WTC11 (cell line): ENCODE results near the gene ARHGAP32. TPM values are rescaled to one million over a fixed set of nuclear protein-coding genes. Genes with fewer than 3 reads are reported as not detected.
A peak's percentile ranks its signal among the peaks of the same experiment; 100 is the strongest.

Experiments used
- ATAC-seq: fragments of 200-7000 bp; cut with Tn5 transposase; 2 replicates; pipeline ENCODE4 v1.10.0; 2021; ENCODE audit warnings: mild to moderate bottlenecking, moderate library complexity
- CTCF ChIA-PET: fragments of 300-600 bp; sonication (Branson Sonifier 250); formaldehyde crosslinking; loops from one replicate; lab custom pipeline; 2021; ENCODE audit warnings: antibody characterized with exemption; lab: Charles Lee
- POLR2A ChIA-PET: fragments of 350-600 bp; sonication (Branson Sonifier 250); formaldehyde crosslinking; loops from one replicate; lab custom pipeline; 2021; ENCODE audit warnings: antibody characterized with exemption; lab: Charles Lee
- DNase-seq: peaks from one replicate; pipeline ENCODE4 v3.0.0; 2021; ENCODE audit warnings: low spot score
- H3K27ac Mint-ChIP-seq: 2 replicates; pipeline ENCODE4 v1.8.0; 2021; ENCODE audit warnings: mixed read lengths
- H3K27me3 Mint-ChIP-seq: 2 replicates; pipeline ENCODE4 v1.8.0; 2021; ENCODE audit warnings: low read depth, mild to moderate bottlenecking, moderate library complexity, mixed read lengths
- H3K36me3 Mint-ChIP-seq: 2 replicates; pipeline ENCODE4 v1.8.0; 2021; ENCODE audit warnings: mixed read lengths
- H3K4me1 Mint-ChIP-seq: 2 replicates; pipeline ENCODE4 v1.8.0; 2022; ENCODE audit warnings: mixed read lengths
- H3K4me3 Mint-ChIP-seq: 2 replicates; pipeline ENCODE4 v1.8.0; 2021; ENCODE audit warnings: mild to moderate bottlenecking, moderate library complexity, mixed read lengths
- H3K9me3 Mint-ChIP-seq: 2 replicates; pipeline ENCODE4 v1.8.0; 2021; ENCODE audit warnings: mixed read lengths
- ATF3 ChIP-seq: sonication (generic); formaldehyde crosslinking; conservative IDR thresholded peaks from 2 replicates; pipeline ENCODE4 v1.8.1; 2022; ENCODE audit warnings: mild to moderate bottlenecking, missing genetic modification reagents
- ATF6 ChIP-seq: sonication (generic); formaldehyde crosslinking; IDR thresholded peaks from 2 replicates; pipeline ENCODE4 v1.8.1; 2023; ENCODE audit warnings: mild to moderate bottlenecking, missing genetic modification reagents
- CBFB ChIP-seq: sonication (generic); formaldehyde crosslinking; IDR thresholded peaks from 2 replicates; pipeline ENCODE4 v1.8.1; 2022; ENCODE audit warnings: mild to moderate bottlenecking, low read depth, missing genetic modification reagents
- CDX4 ChIP-seq: fragments of 250-450 bp; sonication (Bioruptor Pico); IDR thresholded peaks from 2 replicates; pipeline ENCODE4 v1.9.0; 2021; ENCODE audit warnings: moderate library complexity, mild to moderate bottlenecking, inconsistent platforms, borderline replicate concordance
- FOXP4 ChIP-seq: sonication (generic); formaldehyde crosslinking; IDR thresholded peaks from 2 replicates; pipeline ENCODE4 v1.8.0; 2022; ENCODE audit warnings: mild to moderate bottlenecking, missing genetic modification reagents
- GABPB1 ChIP-seq: sonication (generic); formaldehyde crosslinking; IDR thresholded peaks from 2 replicates; pipeline ENCODE4 v1.8.1; 2023; ENCODE audit warnings: mild to moderate bottlenecking, missing genetic modification reagents
- GTF2I ChIP-seq: fragments of 250-450 bp; sonication (Bioruptor Pico); conservative IDR thresholded peaks from 2 replicates; pipeline ENCODE4 v1.4.0; 2021; ENCODE audit warnings: mild to moderate bottlenecking
- KAT7 ChIP-seq: sonication (generic); formaldehyde crosslinking; IDR thresholded peaks from 2 replicates; pipeline ENCODE4 v1.8.1; 2023; ENCODE audit warnings: missing genetic modification reagents, mild to moderate bottlenecking, borderline replicate concordance
- MXD4 ChIP-seq: fragments of 250-450 bp; sonication (Bioruptor Pico); IDR thresholded peaks from 2 replicates; pipeline ENCODE4 v1.8.0; 2021; ENCODE audit warnings: mild to moderate bottlenecking, moderate library complexity, borderline replicate concordance
- NR3C1 ChIP-seq: sonication (generic); formaldehyde crosslinking; conservative IDR thresholded peaks from 2 replicates; pipeline ENCODE4 v1.8.1; 2023; ENCODE audit warnings: low read depth, mild to moderate bottlenecking, missing genetic modification reagents
- SMAD4 ChIP-seq: sonication (generic); formaldehyde crosslinking; IDR thresholded peaks from 2 replicates; pipeline ENCODE4 v1.8.0; 2022; ENCODE audit warnings: mild to moderate bottlenecking, missing genetic modification reagents
- ZNF121 ChIP-seq: sonication (generic); formaldehyde crosslinking; IDR thresholded peaks from 2 replicates; pipeline ENCODE4 v1.8.0; 2023; ENCODE audit warnings: missing genetic modification reagents
- ZNF281 ChIP-seq: sonication (generic); formaldehyde crosslinking; IDR thresholded peaks from 2 replicates; pipeline ENCODE4 v1.8.0; 2023; ENCODE audit warnings: mild to moderate bottlenecking, missing genetic modification reagents
- total RNA-seq: library from RNA; stranded (reverse); gene quantifications from 3 replicates; pipeline ENCODE4 v1.2.3, GENCODE V29; 2021
- TF ChIP-seq, protein P1 (sequence below): fragments of 200-600 bp; IDR thresholded peaks from 2 replicates; pipeline ENCODE4 v1.8.0; 2022; ENCODE audit warnings: antibody characterized with exemption
- TF ChIP-seq, protein P2 (sequence below): fragments of 250-450 bp; sonication (Bioruptor Pico); conservative IDR thresholded peaks from 2 replicates; pipeline ENCODE4 v1.9.0; 2021; ENCODE audit warnings: mild to moderate bottlenecking
- TF ChIP-seq, protein P3 (sequence below): sonication (generic); formaldehyde crosslinking; conservative IDR thresholded peaks from 2 replicates; pipeline ENCODE4 v1.8.1; 2023; ENCODE audit warnings: mild to moderate bottlenecking, low read depth, missing genetic modification reagents, moderate library complexity
- TF ChIP-seq, protein P4 (sequence below): fragments of 250-450 bp; sonication (Bioruptor Pico); IDR thresholded peaks from 2 replicates; pipeline ENCODE4 v1.8.0; 2021; ENCODE audit warnings: mild to moderate bottlenecking

The ARHGAP32 gene
- total RNA-seq, 1 experiment from 2014 or later = 25.6 TPM

GRCh38 chr11:129237456-129237855, 45.3 kb upstream of the ARHGAP32 start (continued):
- TF ChIP-seq CDX4 (CRISPR knock-in tag) (no peak), MXD4 (CRISPR knock-in tag) (no peak), KAT7 (CRISPR knock-in tag) (no peak)
- TF ChIP-seq, protein P1, sequence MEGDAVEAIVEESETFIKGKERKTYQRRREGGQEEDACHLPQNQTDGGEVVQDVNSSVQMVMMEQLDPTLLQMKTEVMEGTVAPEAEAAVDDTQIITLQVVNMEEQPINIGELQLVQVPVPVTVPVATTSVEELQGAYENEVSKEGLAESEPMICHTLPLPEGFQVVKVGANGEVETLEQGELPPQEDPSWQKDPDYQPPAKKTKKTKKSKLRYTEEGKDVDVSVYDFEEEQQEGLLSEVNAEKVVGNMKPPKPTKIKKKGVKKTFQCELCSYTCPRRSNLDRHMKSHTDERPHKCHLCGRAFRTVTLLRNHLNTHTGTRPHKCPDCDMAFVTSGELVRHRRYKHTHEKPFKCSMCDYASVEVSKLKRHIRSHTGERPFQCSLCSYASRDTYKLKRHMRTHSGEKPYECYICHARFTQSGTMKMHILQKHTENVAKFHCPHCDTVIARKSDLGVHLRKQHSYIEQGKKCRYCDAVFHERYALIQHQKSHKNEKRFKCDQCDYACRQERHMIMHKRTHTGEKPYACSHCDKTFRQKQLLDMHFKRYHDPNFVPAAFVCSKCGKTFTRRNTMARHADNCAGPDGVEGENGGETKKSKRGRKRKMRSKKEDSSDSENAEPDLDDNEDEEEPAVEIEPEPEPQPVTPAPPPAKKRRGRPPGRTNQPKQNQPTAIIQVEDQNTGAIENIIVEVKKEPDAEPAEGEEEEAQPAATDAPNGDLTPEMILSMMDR = no peak
- TF ChIP-seq, all 79 proteins: peak for 0

- TF ChIP-seq, protein P2, sequence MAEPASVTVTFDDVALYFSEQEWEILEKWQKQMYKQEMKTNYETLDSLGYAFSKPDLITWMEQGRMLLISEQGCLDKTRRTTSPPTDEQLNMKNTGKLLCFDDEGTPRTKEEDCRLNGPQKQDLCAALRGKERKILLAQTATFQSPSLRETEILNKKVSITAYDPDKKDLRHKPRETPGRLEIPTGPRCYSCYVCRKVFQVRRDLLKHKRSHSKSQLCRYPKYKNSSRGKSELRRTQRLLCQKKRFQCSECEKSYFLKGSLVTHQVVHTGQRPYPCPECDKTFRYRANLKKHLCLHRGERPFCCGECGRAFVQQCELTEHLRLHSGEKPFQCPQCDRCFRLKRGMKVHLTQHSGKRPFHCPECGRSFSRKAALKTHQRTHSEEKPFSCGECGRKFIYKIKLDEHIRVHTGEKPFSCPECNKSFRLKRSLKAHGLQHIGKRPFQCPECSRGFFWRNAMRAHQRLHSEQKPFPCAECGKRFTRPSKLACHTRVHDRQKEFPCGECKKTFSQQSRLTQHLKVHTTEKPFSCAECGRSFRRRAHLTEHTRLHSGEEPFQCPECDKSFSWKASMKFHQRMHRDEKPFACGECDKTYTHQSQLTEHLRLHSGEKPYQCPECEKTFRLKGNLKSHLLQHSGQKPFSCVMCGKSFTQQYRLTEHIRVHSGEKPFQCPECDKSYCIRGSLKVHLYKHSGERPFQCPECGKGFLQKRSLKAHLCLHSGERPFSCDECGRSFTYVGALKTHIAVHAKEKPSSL (CRISPR knock-in tag) = no peak
- TF ChIP-seq ATF3 (CRISPR knock-in tag) (no peak), ZNF121 (no peak), GTF2I (CRISPR knock-in tag) (no peak), FOXP4 (CRISPR knock-in tag) (no peak)
- TF ChIP-seq, protein P3, sequence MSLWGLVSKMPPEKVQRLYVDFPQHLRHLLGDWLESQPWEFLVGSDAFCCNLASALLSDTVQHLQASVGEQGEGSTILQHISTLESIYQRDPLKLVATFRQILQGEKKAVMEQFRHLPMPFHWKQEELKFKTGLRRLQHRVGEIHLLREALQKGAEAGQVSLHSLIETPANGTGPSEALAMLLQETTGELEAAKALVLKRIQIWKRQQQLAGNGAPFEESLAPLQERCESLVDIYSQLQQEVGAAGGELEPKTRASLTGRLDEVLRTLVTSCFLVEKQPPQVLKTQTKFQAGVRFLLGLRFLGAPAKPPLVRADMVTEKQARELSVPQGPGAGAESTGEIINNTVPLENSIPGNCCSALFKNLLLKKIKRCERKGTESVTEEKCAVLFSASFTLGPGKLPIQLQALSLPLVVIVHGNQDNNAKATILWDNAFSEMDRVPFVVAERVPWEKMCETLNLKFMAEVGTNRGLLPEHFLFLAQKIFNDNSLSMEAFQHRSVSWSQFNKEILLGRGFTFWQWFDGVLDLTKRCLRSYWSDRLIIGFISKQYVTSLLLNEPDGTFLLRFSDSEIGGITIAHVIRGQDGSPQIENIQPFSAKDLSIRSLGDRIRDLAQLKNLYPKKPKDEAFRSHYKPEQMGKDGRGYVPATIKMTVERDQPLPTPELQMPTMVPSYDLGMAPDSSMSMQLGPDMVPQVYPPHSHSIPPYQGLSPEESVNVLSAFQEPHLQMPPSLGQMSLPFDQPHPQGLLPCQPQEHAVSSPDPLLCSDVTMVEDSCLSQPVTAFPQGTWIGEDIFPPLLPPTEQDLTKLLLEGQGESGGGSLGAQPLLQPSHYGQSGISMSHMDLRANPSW (CRISPR knock-in tag) = no peak
- Mint-ChIP-seq H3K27ac (no peak overlapping the region; the same call in 1 of the 2 replicates), H3K4me3 (no peak overlapping the region), H3K36me3 (no peaks in the 10 kb centered on the region; the same call in 1 of the 2 replicates), H3K4me1 (peaks cover 5% of the 10 kb centered on the region; the same call in 1 of the 2 replicates), H3K9me3 (no peaks in the 10 kb centered on the region), H3K27me3 (no peaks in the 10 kb centered on the region)
- ChIA-PET CTCF (no interaction called here), POLR2A (no interaction called here)
- ATAC-seq = no peak
- DNase-seq = no peak
Observed at GRCh38 chr11:129236850-129237249, 44.7 kb upstream of the ARHGAP32 start.

DNA sequence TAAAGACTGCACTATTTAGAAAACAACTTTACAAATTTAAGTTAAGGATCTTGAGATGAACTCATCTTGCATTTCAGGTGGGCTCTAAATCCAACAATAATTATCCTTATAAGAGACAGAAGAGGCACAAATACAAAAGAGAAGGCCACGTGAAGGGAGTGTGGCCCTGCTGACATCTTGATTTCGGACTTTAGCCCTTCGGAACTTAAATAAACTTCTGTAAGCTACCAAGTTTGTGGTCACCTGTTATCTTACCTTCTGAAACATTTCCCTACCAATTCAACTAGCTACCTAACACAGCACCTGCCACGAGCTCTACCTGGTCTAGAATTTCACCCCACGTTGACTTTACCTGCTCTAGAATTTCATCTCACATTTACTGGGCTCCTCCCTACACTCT, 42.9 kb upstream of the ARHGAP32 start:
- Mint-ChIP-seq H3K4me3 (no peak overlapping the region), H3K4me1 (peaks cover 5% of the 10 kb centered on the region; the same call in 1 of the 2 replicates), H3K9me3 (no peaks in the 10 kb centered on the region), H3K27ac (0 out of 2 replicates have a peak overlapping the region, but pooled peaks have one; percentile 34), H3K27me3 (no peaks in the 10 kb centered on the region), H3K36me3 (no peaks in the 10 kb centered on the region; the same call in 1 of the 2 replicates)
- no peak for ATAC-seq
- DNase-seq = no peak
- POLR2A ChIA-PET = no interaction called here
- CTCF ChIA-PET = no interaction called here
- TF ChIP-seq GABPB1 (CRISPR knock-in tag) = no peak
- TF ChIP-seq, protein P4, sequence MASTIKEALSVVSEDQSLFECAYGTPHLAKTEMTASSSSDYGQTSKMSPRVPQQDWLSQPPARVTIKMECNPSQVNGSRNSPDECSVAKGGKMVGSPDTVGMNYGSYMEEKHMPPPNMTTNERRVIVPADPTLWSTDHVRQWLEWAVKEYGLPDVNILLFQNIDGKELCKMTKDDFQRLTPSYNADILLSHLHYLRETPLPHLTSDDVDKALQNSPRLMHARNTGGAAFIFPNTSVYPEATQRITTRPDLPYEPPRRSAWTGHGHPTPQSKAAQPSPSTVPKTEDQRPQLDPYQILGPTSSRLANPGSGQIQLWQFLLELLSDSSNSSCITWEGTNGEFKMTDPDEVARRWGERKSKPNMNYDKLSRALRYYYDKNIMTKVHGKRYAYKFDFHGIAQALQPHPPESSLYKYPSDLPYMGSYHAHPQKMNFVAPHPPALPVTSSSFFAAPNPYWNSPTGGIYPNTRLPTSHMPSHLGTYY (CRISPR knock-in tag) = no peak
- no peak for TF ChIP-seq ZNF281 (CRISPR knock-in tag)
- no peak for TF ChIP-seq ATF6 (CRISPR knock-in tag)
- TF ChIP-seq SMAD4 = no peak
- no peak for TF ChIP-seq CBFB (CRISPR knock-in tag)
- no peak for TF ChIP-seq NR3C1 (CRISPR knock-in tag)
